CD4-positive, alpha-beta T cell (primary cell): Measurements from ENCODE around the gene ZBTB20. TPM values are rescaled to one million over a fixed set of nuclear protein-coding genes. Genes with fewer than 3 reads are reported as not detected.

Experiments
- ATAC-seq: fragments of 200-7000 bp; cut with Tn5 transposase; one replicate; pipeline ENCODE4 v1.10.0; 2022; ENCODE audit warnings: mild to moderate bottlenecking; ENCODE audit not compliant: poor library complexity
- CTCF ChIA-PET: fragments of 350-600 bp; sonication (Branson Sonifier 250); formaldehyde crosslinking; loops from one replicate; lab custom pipeline; 2021; ENCODE audit warnings: antibody characterized with exemption, inconsistent platforms; lab: Charles Lee
- POLR2A ChIA-PET: fragments of 350-600 bp; sonication (Branson Sonifier 250); formaldehyde crosslinking; loops from one replicate; lab custom pipeline; 2021; ENCODE audit warnings: antibody characterized with exemption, inconsistent platforms; lab: Charles Lee
- DNase-seq, 14 experiments: peaks; one replicate each; pipeline ENCODE4 v3.0.0-alpha.2; 2013 to 2020; ENCODE audit warnings: mixed read lengths in 2 of 14
- H3K27ac ChIP-seq, 2 donors: one replicate each; pipeline versions ENCODE4 v1.5.1 to v1.7.0; 2013; ENCODE audit warnings: low read length in 2 of 2, low read depth in 1 of 2, mild to moderate bottlenecking in 1 of 2
- H3K27me3 ChIP-seq, 2 experiments: 1 replicate in 1 of 2; 2 replicates in 1 of 2; pipeline versions ENCODE4 v1.6.1 to v1.7.0; 2013; ENCODE audit warnings: low read length in 2 of 2, control low read depth in 1 of 2, mild to moderate bottlenecking in 1 of 2, moderate library complexity in 1 of 2; ENCODE audit not compliant: insufficient read depth in 2 of 2, control insufficient read depth in 1 of 2
- H3K36me3 ChIP-seq: one replicate; pipeline ENCODE4 v1.6.1; 2013; ENCODE audit warnings: low read length, control low read depth; ENCODE audit not compliant: insufficient read depth
- H3K4me1 ChIP-seq: one replicate; pipeline ENCODE4 v1.6.1; 2013; ENCODE audit warnings: low read length, control low read depth; ENCODE audit not compliant: insufficient read depth
- H3K4me3 ChIP-seq: one replicate; pipeline ENCODE4 v1.5.1; 2013; ENCODE audit warnings: mild to moderate bottlenecking, low read length, moderate library complexity
- H3K9me3 ChIP-seq, 2 experiments: 1 replicate in 1 of 2; 2 replicates in 1 of 2; pipeline versions ENCODE4 v1.6.1 to v1.7.0; 2013; ENCODE audit warnings: low read length in 2 of 2, mild to moderate bottlenecking in 2 of 2, control low read depth in 1 of 2, moderate library complexity in 1 of 2; ENCODE audit not compliant: control insufficient read depth in 1 of 2, insufficient read depth in 1 of 2
- H3K27ac Mint-ChIP-seq: one replicate; pipeline ENCODE4 v1.8.0; 2020; ENCODE audit warnings: mixed read lengths
- H3K27me3 Mint-ChIP-seq: one replicate; pipeline ENCODE4 v1.8.0; 2021; ENCODE audit warnings: mixed read lengths
- H3K36me3 Mint-ChIP-seq: one replicate; pipeline ENCODE4 v1.8.0; 2021; ENCODE audit warnings: low read depth, mixed read lengths
- H3K4me1 Mint-ChIP-seq: one replicate; pipeline ENCODE4 v1.8.0; 2021; ENCODE audit warnings: low read depth, mixed read lengths
- H3K4me3 Mint-ChIP-seq: one replicate; pipeline ENCODE4 v1.8.0; 2020; ENCODE audit warnings: mild to moderate bottlenecking, mixed read lengths
- H3K9me3 Mint-ChIP-seq: one replicate; pipeline ENCODE4 v1.8.0; 2020; ENCODE audit warnings: mixed read lengths
- CTCF ChIP-seq: fragments of 200-600 bp; IDR thresholded peaks from one replicate; pipeline ENCODE4 v1.8.0; 2022; ENCODE audit warnings: antibody characterized with exemption, mild to moderate bottlenecking
- intact Hi-C, 2 experiments: fragments of 100-400 bp; cut with DNase I in 1 of 2; cut with micrococcal nuclease in 1 of 2; formaldehyde crosslinking; loops; one replicate each; pipeline versions ENCODE4 v1.15.1 to v1.9.0; 2023 to 2025; cut with DNase I, micrococcal nuclease
- total RNA-seq, 174 experiments: library from RNA in 2 of 174; stranded (reverse) in 2 of 174; gene quantifications; one replicate each; pipeline ENCODE4 v1.2.3 and lab custom pipeline; 2021 to 2026

Gene ZBTB20
- total RNA-seq, 2 experiments from 2014 or later, result 41.6 to 47.4 TPM

- Mint-ChIP-seq H3K4me1 (peaks cover 3% of the 10 kb centered on the region), H3K9me3 (no peaks in the 10 kb centered on the region), H3K4me3 (no peak overlapping the region), H3K27ac (no peak overlapping the region), H3K36me3 (peaks cover 25% of the 10 kb centered on the region), H3K27me3 (no peaks in the 10 kb centered on the region)
- no peak overlapping the region for H3K4me3 ChIP-seq
- H3K4me1 ChIP-seq, result no peaks in the 10 kb centered on the region
- ATAC-seq (no peak), DNase-seq (no peak)
- H3K27ac ChIP-seq, result no peak overlapping the region
- no peak for TF ChIP-seq CTCF
- intact Hi-C loops, result no loop called here
- no peaks in the 10 kb centered on the region for H3K36me3 ChIP-seq
- H3K9me3 ChIP-seq, result no peaks in the 10 kb centered on the region
- ChIA-PET CTCF (no interaction called here), POLR2A (no interaction called here)
- no peaks in the 10 kb centered on the region for H3K27me3 ChIP-seq
Measured at GRCh38 chr3:114584734-114585371, 562.2 kb downstream of the ZBTB20 start.

- Histone ChIP-seq H3K4me1 (no peaks in the 10 kb centered on the region), H3K9me3 (no peaks in the 10 kb centered on the region), H3K27me3 (no peaks in the 10 kb centered on the region), H3K36me3 (no peaks in the 10 kb centered on the region), H3K27ac (no peak overlapping the region), H3K4me3 (no peak overlapping the region)
- POLR2A ChIA-PET, result no interaction called here
- Mint-ChIP-seq H3K27me3 (no peaks in the 10 kb centered on the region), H3K9me3 (no peaks in the 10 kb centered on the region), H3K27ac (no peak overlapping the region), H3K4me1 (peaks cover 3% of the 10 kb centered on the region), H3K4me3 (no peak overlapping the region), H3K36me3 (peaks cover 9% of the 10 kb centered on the region)
- intact Hi-C loops, result no loop called here
- no peak for DNase-seq
- TF ChIP-seq CTCF, result no peak
- CTCF ChIA-PET, result no interaction called here
- no peak for ATAC-seq
Measured at GRCh38 chr3:114582929-114583328, 564.2 kb downstream of the ZBTB20 start.

GRCh38 chr3:114572364-114573062 is 574.6 kb downstream of the ZBTB20 start:
- no peaks in the 10 kb centered on the region for H3K36me3 ChIP-seq
- Mint-ChIP-seq H3K36me3 (no peaks in the 10 kb centered on the region), H3K27ac (no peak overlapping the region), H3K4me1 (no peaks in the 10 kb centered on the region), H3K4me3 (no peak overlapping the region), H3K9me3 (no peaks in the 10 kb centered on the region), H3K27me3 (no peaks in the 10 kb centered on the region)
- no peak overlapping the region for H3K4me3 ChIP-seq
- H3K27ac ChIP-seq, result no peak overlapping the region
- no peaks in the 10 kb centered on the region for H3K4me1 ChIP-seq
- ChIA-PET POLR2A (no interaction called here), CTCF (no interaction called here)
- no peak for TF ChIP-seq CTCF
- no peak for DNase-seq
- ATAC-seq, result no peak
- intact Hi-C loops, result no loop called here
- H3K27me3 ChIP-seq, result no peaks in the 10 kb centered on the region
- no peaks in the 10 kb centered on the region for H3K9me3 ChIP-seq
